Activated T-helper 17 cell treated with anti-CD3 and anti-CD28 coated beads, Interleukin-2, amount 50 U/mL, for 72 hours (primary cell): ENCODE measurements around the gene CACNA1C. TPM values are rescaled to one million over a fixed set of nuclear protein-coding genes. Genes with fewer than 3 reads are reported as not detected.

ENCODE experiments used
- ATAC-seq: fragments of 150-1000 bp; cut with Tn5 transposase; replicated peaks from 2 replicates; pipeline ENCODE4 v1.10.0; 2021; ENCODE audit warnings: mild to moderate bottlenecking, moderate library complexity
- H3K27ac Mint-ChIP-seq: one replicate; pipeline ENCODE4 v1.8.0; 2022; ENCODE audit warnings: mixed read lengths
- H3K27me3 Mint-ChIP-seq: one replicate; pipeline ENCODE4 v1.8.0; 2022; ENCODE audit warnings: mixed read lengths
- H3K36me3 Mint-ChIP-seq: one replicate; pipeline ENCODE4 v1.8.0; 2022; ENCODE audit warnings: low read depth, mild to moderate bottlenecking, mixed read lengths
- H3K4me1 Mint-ChIP-seq: one replicate; pipeline ENCODE4 v1.8.0; 2022; ENCODE audit warnings: mixed read lengths
- H3K4me3 Mint-ChIP-seq: one replicate; pipeline ENCODE4 v1.8.0; 2022; ENCODE audit warnings: mild to moderate bottlenecking, mixed read lengths
- H3K9me3 Mint-ChIP-seq: one replicate; pipeline ENCODE4 v1.8.0; 2022; ENCODE audit warnings: mixed read lengths
- total RNA-seq, 2 donors: library from RNA; stranded (reverse); gene quantifications; one replicate each; pipeline ENCODE4 v1.2.3, GENCODE V29; 2022

CACNA1C gene
- total RNA-seq, 2 donors from 2014 or later: 0.04 to 0.21 TPM

DNA sequence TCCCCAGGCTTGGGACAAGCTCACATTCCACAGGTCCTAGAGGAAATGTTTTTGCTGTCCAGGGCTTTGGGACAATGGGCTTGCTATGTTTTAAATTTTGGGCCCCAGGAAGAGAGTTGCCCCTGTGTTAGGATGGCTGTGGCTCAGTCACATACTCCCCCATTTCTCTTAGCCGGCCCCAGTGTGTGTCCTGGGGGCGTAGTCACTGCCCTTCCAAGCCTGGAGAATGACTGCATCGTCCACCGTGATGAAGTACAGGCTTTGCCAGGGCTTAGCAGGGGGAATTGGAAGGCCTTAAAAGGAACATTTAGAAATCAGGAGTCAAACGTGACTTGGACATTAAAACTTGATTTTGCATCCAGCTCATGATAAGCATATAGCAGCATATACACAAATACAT is 293.6 kb downstream of the CACNA1C start:
- H3K36me3 Mint-ChIP-seq: no peaks in the 10 kb centered on the region
- no peak overlapping the region for H3K4me3 Mint-ChIP-seq
- no peak overlapping the region for H3K27ac Mint-ChIP-seq
- H3K9me3 Mint-ChIP-seq: no peaks in the 10 kb centered on the region
- peaks cover 17% of the 10 kb centered on the region for H3K27me3 Mint-ChIP-seq
- no peaks in the 10 kb centered on the region for H3K4me1 Mint-ChIP-seq
- no peak for ATAC-seq

DNA sequence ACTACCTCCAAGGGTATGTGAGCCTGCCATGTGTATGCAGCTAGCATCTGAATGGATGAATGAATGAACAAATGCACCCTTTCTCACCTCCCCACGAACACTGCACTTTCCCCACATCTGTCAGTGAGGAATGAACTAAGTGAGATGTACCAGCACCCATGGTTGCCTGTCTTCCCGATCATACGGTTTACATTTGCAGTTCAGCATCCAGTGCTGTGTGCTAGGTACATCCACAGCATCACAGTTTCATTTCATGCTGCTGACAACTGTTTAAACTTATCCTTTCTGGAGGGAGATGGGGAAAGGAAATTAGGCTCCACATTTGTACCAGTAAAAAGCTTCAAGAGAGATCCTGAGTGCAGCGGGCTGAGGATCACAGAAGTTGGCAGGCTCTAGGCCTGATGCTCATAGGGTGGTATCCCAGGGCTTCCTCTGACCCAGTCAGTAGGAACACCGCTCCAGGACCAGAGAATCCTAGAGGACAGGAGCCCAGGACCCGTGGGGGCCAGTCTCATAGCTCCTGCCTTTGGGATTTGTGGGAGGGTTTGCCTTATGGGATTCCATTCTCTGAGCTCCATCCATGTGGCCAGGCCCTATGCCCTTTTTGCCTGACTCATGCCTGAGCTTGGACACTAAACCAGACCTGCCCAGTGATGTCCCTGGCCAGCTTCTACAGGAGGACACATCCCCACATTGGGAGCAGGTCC is 294.5 kb downstream of the CACNA1C start:
- H3K27ac Mint-ChIP-seq: no peak overlapping the region
- no peaks in the 10 kb centered on the region for H3K36me3 Mint-ChIP-seq
- no peak for ATAC-seq
- no peaks in the 10 kb centered on the region for H3K4me1 Mint-ChIP-seq
- H3K9me3 Mint-ChIP-seq: no peaks in the 10 kb centered on the region
- H3K27me3 Mint-ChIP-seq: peaks cover 20% of the 10 kb centered on the region
- no peak overlapping the region for H3K4me3 Mint-ChIP-seq

DNA sequence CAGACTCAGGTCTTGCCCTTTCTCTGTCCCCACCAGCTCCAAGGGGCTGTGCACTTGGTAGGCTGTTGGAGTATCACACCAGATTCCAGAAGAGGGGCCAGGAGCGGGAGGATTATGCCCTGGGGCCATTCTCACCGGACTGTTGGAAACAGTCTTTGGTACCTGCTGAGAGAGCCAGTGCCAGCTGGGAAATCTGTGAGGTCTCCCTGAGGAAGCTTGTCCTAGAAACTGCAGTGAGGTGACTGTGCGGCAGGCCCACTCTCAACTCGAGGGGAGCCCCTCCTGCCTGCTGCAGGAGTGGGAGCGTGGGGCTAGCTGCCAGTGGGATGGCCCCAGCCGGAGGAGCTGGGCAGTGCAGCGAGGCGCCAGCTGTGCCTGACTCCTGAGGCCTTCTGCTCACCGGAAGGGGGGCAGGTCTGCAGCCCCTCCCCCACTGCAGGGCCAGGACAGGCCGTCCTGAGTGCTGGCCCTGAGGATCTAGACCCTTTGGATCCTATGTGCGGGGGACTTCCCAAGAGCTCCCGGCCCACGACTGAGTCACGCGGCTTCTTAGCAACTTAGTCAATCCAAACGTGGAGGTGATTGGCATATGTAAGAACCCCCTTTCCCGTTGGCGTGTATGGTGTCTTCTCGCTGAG is 295.2 kb downstream of the CACNA1C start:
- no peaks in the 10 kb centered on the region for H3K4me1 Mint-ChIP-seq
- no peak overlapping the region for H3K4me3 Mint-ChIP-seq
- ATAC-seq: no peak
- H3K27me3 Mint-ChIP-seq: peaks cover 24% of the 10 kb centered on the region
- no peak overlapping the region for H3K27ac Mint-ChIP-seq
- H3K36me3 Mint-ChIP-seq: no peaks in the 10 kb centered on the region
- no peaks in the 10 kb centered on the region for H3K9me3 Mint-ChIP-seq

DNA sequence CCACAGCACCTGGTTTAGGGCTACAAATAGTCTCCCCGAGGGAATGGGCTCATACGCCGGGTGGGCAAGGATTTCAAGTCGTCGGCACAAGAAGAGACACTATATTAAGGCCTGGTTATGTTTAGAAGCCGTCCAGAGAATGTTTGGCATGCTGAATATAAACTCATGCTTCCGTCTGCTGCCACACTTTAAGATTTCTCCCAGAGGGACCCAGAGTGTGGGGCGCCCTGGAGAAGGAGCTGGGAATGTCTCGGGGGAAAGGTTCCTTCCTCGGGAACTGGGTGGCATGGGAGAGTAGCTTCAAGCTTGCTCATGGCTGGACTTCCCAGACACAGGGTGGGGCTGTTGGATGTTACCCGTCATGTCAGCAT is 295.7 kb downstream of the CACNA1C start:
- Mint-ChIP-seq H3K27me3 (peaks cover 25% of the 10 kb centered on the region), H3K9me3 (no peaks in the 10 kb centered on the region), H3K36me3 (no peaks in the 10 kb centered on the region), H3K4me3 (no peak overlapping the region), H3K4me1 (no peaks in the 10 kb centered on the region), H3K27ac (no peak overlapping the region)
- no peak for ATAC-seq

DNA sequence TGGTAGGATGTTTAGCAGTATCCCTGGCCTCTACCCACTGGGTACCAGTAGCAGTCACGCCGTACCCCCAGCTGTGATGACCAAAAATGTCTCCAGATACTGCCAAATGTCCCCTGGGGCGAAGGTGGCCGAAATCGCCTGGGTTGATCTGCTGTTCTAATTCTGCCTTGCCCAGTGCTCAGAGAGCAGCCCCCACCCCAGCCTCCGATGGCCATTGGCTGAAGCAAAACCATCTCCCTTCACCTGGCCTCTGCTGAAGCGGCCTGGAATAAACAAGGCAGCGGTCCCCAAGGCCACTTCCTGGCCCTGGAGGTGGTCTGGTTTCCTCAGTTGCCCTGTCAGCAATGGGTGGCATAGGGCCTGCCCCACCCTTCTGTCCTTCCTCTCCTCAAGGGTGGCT is 298.4 kb downstream of the CACNA1C start:
- Mint-ChIP-seq H3K4me3 (no peak overlapping the region), H3K4me1 (no peaks in the 10 kb centered on the region), H3K27me3 (peaks cover 17% of the 10 kb centered on the region), H3K27ac (no peak overlapping the region), H3K9me3 (no peaks in the 10 kb centered on the region), H3K36me3 (no peaks in the 10 kb centered on the region)
- ATAC-seq: no peak

DNA sequence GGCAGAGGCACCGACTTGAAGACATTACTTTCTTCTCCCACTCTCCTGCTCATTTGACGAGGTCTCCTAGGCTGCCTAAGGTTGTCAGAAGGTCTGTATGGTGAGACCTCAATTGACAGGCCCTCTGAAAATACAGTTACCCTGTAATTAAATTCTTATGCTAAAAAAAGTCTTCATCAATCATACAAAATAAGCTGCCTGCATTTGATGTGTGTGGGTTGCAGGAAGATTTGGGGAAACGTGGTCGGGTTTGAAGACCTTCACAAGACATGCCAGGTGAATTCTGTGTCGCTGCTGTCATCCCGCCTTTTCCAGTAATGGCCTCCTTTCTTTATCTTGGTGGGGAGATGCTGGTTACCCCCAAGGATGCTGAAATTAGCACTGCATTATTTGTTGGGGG is 299.4 kb downstream of the CACNA1C start:
- Mint-ChIP-seq H3K36me3 (no peaks in the 10 kb centered on the region), H3K9me3 (no peaks in the 10 kb centered on the region), H3K4me3 (no peak overlapping the region), H3K4me1 (no peaks in the 10 kb centered on the region), H3K27me3 (peaks cover 16% of the 10 kb centered on the region), H3K27ac (no peak overlapping the region)
- ATAC-seq: no peak

DNA sequence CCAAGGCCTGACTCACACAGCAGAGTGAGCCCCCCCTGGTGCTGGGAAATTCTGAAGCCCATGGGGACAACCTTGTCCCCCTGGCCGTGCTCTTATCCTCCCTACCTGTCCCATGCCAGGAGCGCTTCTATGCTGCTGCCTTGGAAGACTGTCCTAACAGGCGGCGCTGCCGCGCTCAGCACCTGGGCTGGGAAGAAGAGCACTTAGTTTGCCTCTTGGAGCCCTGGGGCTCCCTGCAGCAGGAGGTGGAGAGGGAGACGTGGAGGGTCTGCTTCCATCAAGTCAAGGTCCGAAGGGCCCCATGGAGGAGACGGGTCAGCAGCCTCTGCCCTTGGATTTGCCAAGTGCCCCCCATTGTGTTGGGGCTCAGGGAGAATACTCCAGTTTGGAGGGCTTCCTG is 300.5 kb downstream of the CACNA1C start:
- ATAC-seq: no peak
- H3K4me1 Mint-ChIP-seq: peaks cover 5% of the 10 kb centered on the region
- H3K36me3 Mint-ChIP-seq: no peaks in the 10 kb centered on the region
- H3K9me3 Mint-ChIP-seq: no peaks in the 10 kb centered on the region
- no peak overlapping the region for H3K4me3 Mint-ChIP-seq
- peaks cover 19% of the 10 kb centered on the region for H3K27me3 Mint-ChIP-seq
- no peak overlapping the region for H3K27ac Mint-ChIP-seq

DNA sequence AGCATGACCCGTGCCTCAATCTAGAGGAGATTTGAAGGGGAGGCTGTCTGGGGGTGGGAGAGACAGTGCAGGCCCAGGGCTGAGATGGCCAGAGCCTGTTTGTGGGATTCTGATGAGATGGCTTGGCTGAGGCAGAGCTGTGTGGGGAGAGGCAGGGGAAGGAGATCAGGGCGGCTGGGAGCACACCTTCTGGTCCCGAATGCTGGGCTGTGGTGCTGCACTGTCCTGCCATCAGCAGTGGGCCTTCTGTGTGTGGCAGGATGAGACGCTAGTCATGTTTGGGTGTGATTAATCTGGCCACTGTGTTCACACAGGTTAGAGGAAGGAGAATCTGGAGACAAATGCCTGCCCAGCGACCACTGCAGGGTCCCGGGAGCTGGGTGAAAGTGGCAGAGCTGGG is 300.9 kb downstream of the CACNA1C start:
- H3K27ac Mint-ChIP-seq: no peak overlapping the region
- H3K27me3 Mint-ChIP-seq: peaks cover 19% of the 10 kb centered on the region
- no peaks in the 10 kb centered on the region for H3K9me3 Mint-ChIP-seq
- ATAC-seq: no peak
- no peak overlapping the region for H3K4me3 Mint-ChIP-seq
- H3K4me1 Mint-ChIP-seq: peaks cover 9% of the 10 kb centered on the region
- H3K36me3 Mint-ChIP-seq: no peaks in the 10 kb centered on the region

DNA sequence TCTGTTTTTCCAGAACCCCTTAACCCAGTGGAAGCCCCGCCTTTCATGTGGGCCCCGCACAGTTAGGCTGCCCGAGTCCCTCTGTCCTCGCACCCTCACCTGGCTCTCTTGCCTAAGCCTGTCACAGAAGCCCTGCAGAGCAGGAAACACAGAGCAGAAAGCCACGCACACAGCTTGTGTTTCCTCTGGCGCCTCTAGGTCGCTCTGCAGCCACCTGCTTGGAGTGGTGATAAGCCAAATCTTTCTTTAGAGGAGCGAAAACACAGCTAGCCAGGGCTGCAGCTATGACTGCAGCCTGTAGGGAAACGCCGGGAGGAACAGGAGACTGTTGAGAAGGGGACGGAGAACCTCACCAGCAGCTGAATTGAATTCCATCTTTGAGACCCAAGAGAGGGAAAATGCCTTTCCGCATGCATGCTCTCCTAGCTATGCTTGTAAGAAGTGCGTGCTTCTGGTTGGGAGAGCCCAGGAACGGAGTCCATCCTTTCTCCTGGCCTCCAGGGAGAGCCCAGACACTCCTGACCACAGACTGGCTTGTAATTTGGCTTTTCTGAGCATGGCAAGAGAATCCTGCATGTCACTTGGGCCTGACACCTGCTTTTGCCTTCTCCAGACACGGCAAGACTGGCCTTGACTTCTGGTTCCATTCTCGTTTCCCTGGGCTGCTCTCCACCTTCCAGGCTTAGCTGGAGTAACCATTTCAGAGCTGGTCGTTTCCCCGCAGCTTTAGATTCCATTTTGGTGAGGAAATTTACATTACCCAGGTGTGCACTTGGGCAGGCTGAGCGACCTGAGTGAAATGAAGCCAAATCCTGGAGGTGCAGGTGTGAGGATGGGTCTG is 301.6 kb downstream of the CACNA1C start:
- no peaks in the 10 kb centered on the region for H3K9me3 Mint-ChIP-seq
- H3K4me3 Mint-ChIP-seq: no peak overlapping the region
- H3K4me1 Mint-ChIP-seq: peaks cover 15% of the 10 kb centered on the region
- no peak for ATAC-seq
- H3K27me3 Mint-ChIP-seq: peaks cover 26% of the 10 kb centered on the region
- H3K27ac Mint-ChIP-seq: no peak overlapping the region
- no peaks in the 10 kb centered on the region for H3K36me3 Mint-ChIP-seq

DNA sequence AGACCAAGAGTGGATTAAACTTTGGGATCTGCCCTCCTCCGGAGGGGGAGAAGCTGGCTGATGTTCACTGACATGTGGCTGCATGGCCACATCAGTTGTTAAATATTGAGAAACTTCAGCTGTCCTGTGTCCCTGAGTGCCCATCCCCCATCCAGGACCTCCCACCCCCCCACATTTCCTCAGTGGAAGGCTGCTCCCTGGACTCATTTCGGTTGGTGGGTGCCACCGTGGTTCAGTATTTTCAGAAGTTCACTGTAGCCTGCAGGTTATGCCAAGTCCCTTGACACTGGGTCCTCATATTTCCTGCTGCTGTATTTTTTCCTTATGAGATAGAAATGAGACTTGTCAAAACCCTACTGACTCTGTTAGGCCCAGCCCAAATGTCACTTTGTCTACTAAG is 302.4 kb downstream of the CACNA1C start:
- no peak overlapping the region for H3K4me3 Mint-ChIP-seq
- H3K36me3 Mint-ChIP-seq: no peaks in the 10 kb centered on the region
- no peak for ATAC-seq
- H3K9me3 Mint-ChIP-seq: no peaks in the 10 kb centered on the region
- H3K27ac Mint-ChIP-seq: no peak overlapping the region
- peaks cover 15% of the 10 kb centered on the region for H3K4me1 Mint-ChIP-seq
- peaks cover 32% of the 10 kb centered on the region for H3K27me3 Mint-ChIP-seq

DNA sequence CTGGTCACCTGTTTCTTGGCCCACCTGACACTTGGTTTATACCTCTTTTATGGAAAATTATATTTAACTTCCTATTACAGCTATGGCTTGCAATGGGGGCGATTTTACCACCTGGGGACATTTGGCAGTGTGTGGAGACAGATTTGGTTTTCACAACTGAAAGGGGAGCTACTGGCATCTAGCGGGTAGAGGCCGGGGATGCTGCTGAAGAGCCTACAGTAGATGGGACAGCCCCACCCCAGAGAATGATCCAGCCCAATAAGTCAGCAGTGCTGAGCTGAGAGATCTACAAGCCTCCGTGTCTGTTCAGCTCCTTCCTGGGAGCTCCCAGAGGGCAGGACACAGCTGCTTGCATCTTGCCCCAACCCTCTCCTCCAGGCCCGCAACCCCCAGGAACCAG is 302.8 kb downstream of the CACNA1C start:
- no peak overlapping the region for H3K4me3 Mint-ChIP-seq

DNA sequence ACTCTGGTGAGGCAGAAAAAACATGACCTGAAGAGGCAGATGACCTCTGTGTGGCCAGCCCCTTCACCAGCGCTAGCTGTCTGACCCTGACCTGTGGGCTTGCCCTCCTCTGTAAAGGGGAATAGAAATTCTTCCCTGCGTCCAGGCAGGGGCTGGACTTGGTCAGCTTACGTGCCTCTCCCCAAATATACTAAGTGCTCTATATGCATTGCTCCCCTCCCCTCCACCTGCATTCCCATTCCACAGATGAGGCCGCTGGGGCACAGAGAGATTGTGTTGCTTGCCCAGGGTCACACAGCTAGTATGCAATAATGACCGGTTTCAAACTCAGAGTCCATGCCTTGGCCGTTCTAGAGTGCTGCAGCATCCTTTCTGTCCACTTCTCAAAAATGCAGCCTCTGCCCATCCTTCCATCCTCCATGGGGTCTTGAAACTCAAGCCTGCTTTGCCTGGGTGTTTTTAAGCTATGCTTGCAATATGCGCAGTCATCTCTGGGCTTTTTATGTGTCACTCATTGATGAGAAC is 303.9 kb downstream of the CACNA1C start:
- Mint-ChIP-seq H3K36me3 (no peaks in the 10 kb centered on the region), H3K4me3 (no peak overlapping the region), H3K27ac (no peak overlapping the region), H3K9me3 (no peaks in the 10 kb centered on the region), H3K4me1 (peaks cover 15% of the 10 kb centered on the region), H3K27me3 (peaks cover 35% of the 10 kb centered on the region)
- no peak for ATAC-seq

More for the DNA sequence above, 302.8 kb downstream of the CACNA1C start:
- peaks cover 34% of the 10 kb centered on the region for H3K27me3 Mint-ChIP-seq
- H3K4me1 Mint-ChIP-seq: peaks cover 15% of the 10 kb centered on the region
- no peaks in the 10 kb centered on the region for H3K9me3 Mint-ChIP-seq
- no peak overlapping the region for H3K27ac Mint-ChIP-seq
- no peaks in the 10 kb centered on the region for H3K36me3 Mint-ChIP-seq
- no peak for ATAC-seq

DNA sequence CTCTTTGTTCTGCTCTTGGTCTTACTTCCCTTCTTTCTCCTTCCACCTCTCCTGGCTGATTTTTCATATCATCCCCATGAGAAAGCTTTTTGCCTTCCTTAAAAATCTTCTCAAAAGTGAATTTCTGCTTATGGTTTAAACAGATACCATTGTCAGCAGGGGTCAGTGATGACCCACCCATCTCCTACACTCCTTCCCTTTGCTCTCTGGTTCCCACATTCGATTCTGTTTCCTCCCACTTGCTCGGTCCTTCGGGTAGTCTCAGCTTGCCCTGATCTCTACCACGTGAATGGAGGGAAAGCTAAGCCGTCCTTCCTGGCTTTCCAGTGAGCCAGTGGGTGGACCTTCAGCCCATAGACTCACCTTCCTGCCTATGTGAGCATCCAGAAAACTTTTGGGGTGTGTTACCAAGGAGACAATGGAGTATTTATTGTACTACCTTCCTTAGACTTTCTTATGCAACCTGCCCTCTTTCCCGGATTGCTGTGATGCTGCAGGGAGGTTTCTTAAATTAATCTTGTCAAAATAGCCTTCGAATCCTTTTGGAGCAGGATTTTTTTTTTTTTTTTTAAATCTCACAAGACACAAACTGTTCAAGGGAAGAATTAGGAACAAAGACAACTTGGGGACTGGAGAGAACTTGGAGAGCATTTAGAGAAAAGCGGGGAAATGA is 306.3 kb downstream of the CACNA1C start:
- no peak overlapping the region for H3K27ac Mint-ChIP-seq
- no peaks in the 10 kb centered on the region for H3K9me3 Mint-ChIP-seq
- no peaks in the 10 kb centered on the region for H3K36me3 Mint-ChIP-seq

More for the DNA sequence above, 306.3 kb downstream of the CACNA1C start:
- peaks cover 29% of the 10 kb centered on the region for H3K27me3 Mint-ChIP-seq
- peaks cover 15% of the 10 kb centered on the region for H3K4me1 Mint-ChIP-seq
- ATAC-seq: no peak
- no peak overlapping the region for H3K4me3 Mint-ChIP-seq
